GM23338 (cell line): ENCODE results near the gene TMIGD3. TPM values are rescaled to one million over a fixed set of nuclear protein-coding genes. Genes with fewer than 3 reads are reported as not detected.

Source experiments
- ATAC-seq: fragments of 200-7000 bp; cut with Tn5 transposase; 3 replicates; pipeline ENCODE4 v1.9.1; 2020
- DNase-seq: peaks from one replicate; pipeline ENCODE4 v3.0.0-alpha.2; 2015; ENCODE audit warnings: low spot score
- H2AFZ ChIP-seq: fragments of 200-600 bp; sonication (generic); 2 replicates; pipeline ENCODE4 v1.8.0; 2016; ENCODE audit warnings: antibody characterized with exemption, mild to moderate bottlenecking, moderate library complexity
- H3F3A ChIP-seq: fragments of 200-600 bp; sonication (generic); replicated peaks from 2 replicates; pipeline ENCODE4 v1.8.0; 2017; ENCODE audit warnings: antibody characterized with exemption, mixed run types, low read depth
- H3K27ac ChIP-seq: fragments of 200-600 bp; sonication (generic); 2 replicates; pipeline ENCODE4 v1.6.1; 2016; ENCODE audit warnings: low read depth
- H3K27me3 ChIP-seq: fragments of 200-600 bp; sonication (generic); 2 replicates; pipeline ENCODE4 v1.8.0; 2016; ENCODE audit warnings: mild to moderate bottlenecking, mixed run types, moderate library complexity; ENCODE audit not compliant: insufficient read depth
- H3K36me3 ChIP-seq: fragments of 200-600 bp; sonication (generic); 2 replicates; pipeline ENCODE4 v1.8.0; 2016; ENCODE audit warnings: mild to moderate bottlenecking; ENCODE audit not compliant: insufficient read depth
- H3K4me1 ChIP-seq: fragments of 200-600 bp; sonication (generic); 2 replicates; pipeline ENCODE4 v1.8.0; 2016; ENCODE audit warnings: mild to moderate bottlenecking, moderate library complexity; ENCODE audit not compliant: insufficient read depth
- H3K4me2 ChIP-seq: fragments of 200-600 bp; sonication (generic); 2 replicates; pipeline ENCODE4 v1.7.1; 2017; ENCODE audit warnings: mixed run types
- H3K4me3 ChIP-seq: fragments of 200-600 bp; sonication (generic); 2 replicates; pipeline ENCODE4 v1.6.1; 2016; ENCODE audit warnings: mixed run types
- H3K79me2 ChIP-seq: fragments of 200-600 bp; sonication (generic); replicated peaks from 2 replicates; pipeline ENCODE4 v1.8.0; 2017; ENCODE audit warnings: mild to moderate bottlenecking; ENCODE audit not compliant: insufficient read depth
- H3K9me2 ChIP-seq: fragments of 200-600 bp; sonication (generic); 2 replicates; pipeline ENCODE4 v1.8.0; 2017; ENCODE audit not compliant: insufficient read depth
- H4K20me1 ChIP-seq: fragments of 200-600 bp; sonication (generic); replicated peaks from 2 replicates; pipeline ENCODE4 v1.8.0; 2017; ENCODE audit warnings: mild to moderate bottlenecking; ENCODE audit not compliant: insufficient read depth
- H3K27ac Mint-ChIP-seq: 2 replicates; pipeline ENCODE4 v1.8.0; 2020; ENCODE audit warnings: inconsistent platforms, mild to moderate bottlenecking, moderate library complexity, mixed read lengths
- H3K27me3 Mint-ChIP-seq: 3 replicates; pipeline ENCODE4 v1.8.0; 2022; ENCODE audit warnings: low read depth, mild to moderate bottlenecking, moderate library complexity, mixed read lengths, inconsistent platforms; ENCODE audit not compliant: insufficient read depth, poor library complexity
- H3K36me3 Mint-ChIP-seq: 3 replicates; pipeline ENCODE4 v1.8.0; 2021; ENCODE audit warnings: low read depth, mild to moderate bottlenecking, inconsistent platforms, moderate library complexity, mixed read lengths
- H3K4me1 Mint-ChIP-seq: 3 replicates; pipeline ENCODE4 v1.8.0; 2020; ENCODE audit warnings: mild to moderate bottlenecking, inconsistent platforms, mixed read lengths
- H3K4me3 Mint-ChIP-seq: 3 replicates; pipeline ENCODE4 v1.8.0; 2021; ENCODE audit warnings: moderate library complexity, mild to moderate bottlenecking, inconsistent platforms, mixed read lengths
- H3K9me3 Mint-ChIP-seq: 3 replicates; pipeline ENCODE4 v1.8.0; 2020; ENCODE audit warnings: moderate library complexity, mild to moderate bottlenecking, inconsistent platforms, mixed read lengths
- CREB1 ChIP-seq: fragments of 250-450 bp; sonication (Bioruptor Pico); IDR thresholded peaks from 2 replicates; pipeline ENCODE4 v1.5.0; 2020; ENCODE audit warnings: low read depth, mild to moderate bottlenecking, moderate library complexity
- CTCF ChIP-seq, 2 experiments: fragments of 200-600 bp in 1 of 2; sonication (generic) in 1 of 2; conservative IDR thresholded peaks; 2 replicates each; pipeline versions ENCODE4 v1.5.1 to v1.6.1; 2016 to 2017; ENCODE audit warnings: antibody characterized with exemption in 2 of 2, low read depth in 2 of 2, mild to moderate bottlenecking in 2 of 2, moderate library complexity in 1 of 2
- ETS1 ChIP-seq: IDR thresholded peaks from 2 replicates; pipeline ENCODE4 v1.6.1; 2016; ENCODE audit warnings: antibody characterized with exemption
- EZH2 ChIP-seq: fragments of 200-600 bp; sonication (generic); IDR thresholded peaks from one replicate; pipeline ENCODE4 v1.8.0; 2017; ENCODE audit warnings: antibody characterized with exemption, mild to moderate bottlenecking, low read depth; ENCODE audit not compliant: unreplicated experiment
- JUNB ChIP-seq: IDR thresholded peaks from one replicate; pipeline ENCODE4 v1.6.1; 2016; ENCODE audit warnings: antibody characterized with exemption; ENCODE audit not compliant: unreplicated experiment
- NANOG ChIP-seq: IDR thresholded peaks from 2 replicates; pipeline ENCODE4 v1.6.1; 2016; ENCODE audit warnings: antibody characterized with exemption, borderline replicate concordance
- POLR2AphosphoS5 ChIP-seq: IDR thresholded peaks from 2 replicates; pipeline ENCODE4 v1.6.1; 2016; ENCODE audit warnings: antibody characterized with exemption, low read depth
- STAT1 ChIP-seq: IDR thresholded peaks from one replicate; pipeline ENCODE4 v1.6.1; 2016; ENCODE audit warnings: antibody characterized with exemption; ENCODE audit not compliant: unreplicated experiment
- ZNF114 ChIP-seq: fragments of 250-450 bp; sonication (Bioruptor Pico); IDR thresholded peaks from 2 replicates; pipeline ENCODE4 v1.5.0; 2020; ENCODE audit warnings: mild to moderate bottlenecking, moderate library complexity
- ZNF331 ChIP-seq: fragments of 250-450 bp; sonication (Bioruptor Pico); IDR thresholded peaks from 2 replicates; pipeline ENCODE4 v1.5.0; 2020; ENCODE audit warnings: low read depth, mild to moderate bottlenecking, moderate library complexity
- ZNF462 ChIP-seq: fragments of 250-450 bp; sonication (Bioruptor Pico); IDR thresholded peaks from 2 replicates; pipeline ENCODE4 v1.5.0; 2020; ENCODE audit warnings: mild to moderate bottlenecking, moderate library complexity
- polyA plus RNA-seq: library from polyadenylated mRNA; unstranded; fragments of >200 nt; fragmentation: Nextera tagmentation; extraction: Ambion mirVana; gene quantifications from 2 replicates; pipeline ENCODE4 v1.2.1, GENCODE V29; 2016
- total RNA-seq: library from RNA; depleted of rRNA; stranded (reverse); fragments of >200 nt; shearing (Covaris generic); gene quantifications from 2 replicates; pipeline ENCODE4 v1.2.3, GENCODE V29; 2014

Gene TMIGD3
- total and polyA plus RNA-seq, 2 experiments from 2014 or later, result not detected

- Histone ChIP-seq H3K79me2 (no peaks in the 10 kb centered on the region), H3K4me2 (no peak overlapping the region), H3K27ac (no peak overlapping the region), H3K4me3 (no peak overlapping the region), H3K27me3 (no peaks in the 10 kb centered on the region), H3K9me2 (no peaks in the 10 kb centered on the region), H4K20me1 (no peaks in the 10 kb centered on the region), H3F3A (no peaks in the 10 kb centered on the region), H2AFZ (no peak overlapping the region), H3K36me3 (no peaks in the 10 kb centered on the region), H3K4me1 (no peaks in the 10 kb centered on the region)
- H3K36me3 Mint-ChIP-seq, result no peaks in the 10 kb centered on the region
- ATAC-seq, result no peak
- DNase-seq, result no peak
- H3K4me1 Mint-ChIP-seq, result peaks cover 2% of the 10 kb centered on the region; the same call in 1 of the 3 replicates
- TF ChIP-seq CTCF (conservative IDR thresholded peaks at IDR 0.05; ENCODE audit: low read depth in 2 of 2) (no peak), CREB1 (no peak), NANOG (no peak), ZNF331 (CRISPR knock-in tag) (no peak), JUNB (no peak), ETS1 (no peak), POLR2AphosphoS5 (no peak), EZH2 (no peak)
- no peak overlapping the region for H3K4me3 Mint-ChIP-seq
- no peak overlapping the region for H3K27ac Mint-ChIP-seq
- H3K9me3 Mint-ChIP-seq, result no peaks in the 10 kb centered on the region
- H3K27me3 Mint-ChIP-seq, result no peaks in the 10 kb centered on the region
These were observed 22.8 kb downstream of the TMIGD3 start for GRCh38 chr1:111480674-111481073.

- H3K27me3 Mint-ChIP-seq, result no peaks in the 10 kb centered on the region
- no peak overlapping the region for H3K4me2 ChIP-seq
- H3K9me3 Mint-ChIP-seq, result no peaks in the 10 kb centered on the region
- TF ChIP-seq ETS1 (no peak), STAT1 (no peak), ZNF331 (CRISPR knock-in tag) (no peak), NANOG (no peak), CREB1 (no peak), ZNF114 (CRISPR knock-in tag) (no peak), JUNB (no peak), ZNF462 (no peak), EZH2 (no peak), POLR2AphosphoS5 (no peak)
These were observed 26.6 kb downstream of the TMIGD3 start for GRCh38 chr1:111476761-111477309.

More at GRCh38 chr1:111476761-111477309, 26.6 kb downstream of the TMIGD3 start:
- Histone ChIP-seq H3K4me3 (no peak overlapping the region), H3K4me1 (no peaks in the 10 kb centered on the region), H3K9me2 (no peaks in the 10 kb centered on the region), H3K36me3 (no peaks in the 10 kb centered on the region), H3K27ac (no peak overlapping the region), H3K27me3 (no peaks in the 10 kb centered on the region), H2AFZ (no peak overlapping the region), H3K79me2 (no peaks in the 10 kb centered on the region), H3F3A (no peaks in the 10 kb centered on the region), H4K20me1 (no peaks in the 10 kb centered on the region)
- no peak overlapping the region for H3K4me3 Mint-ChIP-seq
- ATAC-seq, result no peak
- no peaks in the 10 kb centered on the region for H3K36me3 Mint-ChIP-seq
- no peak overlapping the region for H3K27ac Mint-ChIP-seq
- no peak for DNase-seq
- peaks cover 2% of the 10 kb centered on the region; the same call in 1 of the 3 replicates for H3K4me1 Mint-ChIP-seq
